Activated effector memory CD4-positive, alpha-beta T cell treated with anti-CD3 and anti-CD28 coated beads, Interleukin-2, amount 50 U/mL, for 16 hours (primary cell): Measurements from ENCODE around the gene OR4D10.
"Not testable (repeated sequence)": the region's sequence is repeated elsewhere in the genome, so short reads cannot be mapped to it uniquely, and the experiment has no call there.

ENCODE experiments used
- DNase-seq: peaks from one replicate; pipeline ENCODE4 v3.0.0-alpha.2; 2020

The OR4D10 gene

DNA sequence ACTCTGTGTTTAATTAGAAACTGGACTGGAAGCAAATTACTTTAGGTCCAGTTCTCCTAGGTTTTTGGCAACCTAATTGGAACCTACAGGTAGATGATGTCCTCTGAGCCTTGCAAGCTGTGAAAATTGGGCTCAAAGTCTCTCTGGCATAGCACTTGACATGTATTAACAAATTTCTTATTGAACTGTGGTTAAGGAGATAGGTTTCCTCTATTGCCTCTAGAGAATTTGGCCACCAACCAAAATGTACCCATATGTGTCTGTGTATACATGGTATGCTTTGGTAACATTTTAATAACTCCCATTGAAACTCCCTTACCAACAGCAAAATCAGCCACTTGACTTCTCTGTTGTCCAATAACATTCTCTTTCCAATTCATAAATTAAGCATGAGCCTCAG, at the start of gene OR4D10:
Gene OR4D10, plus strand, starts transcription at position 301 of the 400 bp plus-strand sequence. CDS start 4,115 bp downstream, outside the sequence.
- no peak for DNase-seq

DNA sequence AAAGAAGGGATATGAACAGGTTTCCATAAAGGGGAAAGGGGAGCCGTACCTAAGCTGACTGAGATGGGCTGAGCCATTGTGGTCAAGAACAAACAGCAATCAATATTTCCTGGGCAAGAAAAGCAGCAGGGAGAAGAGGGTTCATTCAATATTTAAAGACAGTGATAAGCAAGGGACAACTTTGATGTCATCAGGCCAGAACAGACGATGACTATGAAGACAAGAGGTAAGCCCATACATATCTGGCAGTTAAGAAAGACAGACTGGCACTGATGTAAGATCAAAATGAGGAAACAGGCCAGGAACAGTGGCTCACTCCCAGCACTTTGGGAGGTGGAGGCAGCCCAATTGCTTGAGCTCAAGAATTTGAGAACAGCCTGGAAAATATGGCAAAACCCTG, 49.3 kb upstream of the OR4D10 start:
- DNase-seq, result no peak

DNA sequence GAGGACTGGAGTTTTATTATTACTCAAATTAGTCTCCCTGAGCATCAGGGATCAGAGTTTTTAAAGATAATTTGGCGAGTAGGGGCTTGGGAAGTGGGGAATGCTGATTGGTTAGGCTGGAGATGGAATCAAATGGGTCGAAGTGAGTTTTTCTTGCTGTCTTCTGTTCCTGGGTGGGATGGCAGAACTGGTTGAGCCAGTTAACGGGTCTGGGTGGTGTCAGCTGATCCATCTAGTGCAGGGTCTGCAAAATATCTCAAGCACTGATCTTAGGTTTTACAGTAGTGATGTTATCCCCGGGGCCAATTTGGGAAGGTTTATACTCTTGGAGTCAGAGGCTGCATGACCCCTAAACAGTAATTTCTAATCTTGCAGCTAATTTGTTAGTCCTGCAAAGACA, 48.0 kb upstream of the OR4D10 start:
- DNase-seq, result no peak

DNA sequence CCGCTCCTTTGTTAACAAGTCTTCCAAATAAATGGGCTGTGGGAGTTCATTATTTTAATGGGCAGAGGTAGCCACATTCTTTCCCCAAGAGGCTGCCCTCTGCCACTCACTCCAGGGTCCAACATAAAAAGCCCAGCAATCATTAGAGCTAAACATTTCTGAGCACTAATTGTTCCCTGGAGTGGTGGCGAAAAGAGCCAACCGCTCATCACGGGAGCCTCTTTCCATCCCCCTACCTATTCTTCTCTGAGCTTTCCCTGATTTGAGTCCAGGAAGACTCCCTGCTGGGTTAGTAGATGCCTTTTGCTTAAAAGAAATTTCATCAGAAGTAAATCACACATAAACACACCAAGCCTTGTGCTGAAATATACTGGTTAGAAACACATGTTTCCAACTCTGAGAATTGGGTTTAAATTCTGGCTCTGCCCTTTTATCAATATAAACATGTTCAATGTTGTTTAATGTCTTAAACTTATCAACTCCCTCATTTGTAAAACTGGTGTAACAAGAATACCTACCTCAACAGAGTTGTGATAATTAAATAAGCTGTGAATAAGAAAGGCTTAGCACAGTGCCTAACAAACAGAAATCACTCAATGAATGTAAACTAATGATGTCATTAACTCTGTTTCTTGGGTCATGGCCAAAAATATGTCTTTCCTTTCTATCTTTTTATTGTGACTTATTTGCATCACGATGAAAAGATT, 46.6 kb upstream of the OR4D10 start, which contains the start of gene OR5A2:
Gene OR5A2, minus strand, starts transcription at position 53 of the 707 bp plus-strand sequence. CDS start 3,460 bp downstream, outside the sequence.
- DNase-seq, result no peak

DNA sequence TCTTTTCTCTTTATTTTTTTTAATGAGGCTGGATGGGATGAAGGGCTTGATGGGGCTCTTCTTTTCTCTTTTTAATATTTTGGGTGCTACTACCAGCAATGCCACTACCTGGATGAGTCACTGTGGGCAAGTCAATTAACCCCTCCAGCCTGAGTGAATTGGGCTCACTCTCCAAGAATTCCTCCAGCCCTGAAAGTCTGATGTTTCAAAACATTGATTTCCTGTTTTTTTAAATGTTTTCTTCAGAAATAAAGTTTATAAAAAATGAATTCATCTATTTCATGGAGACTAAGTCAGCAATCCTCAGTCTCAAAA, 46.1 kb upstream of the OR4D10 start:
- no peak for DNase-seq

DNA sequence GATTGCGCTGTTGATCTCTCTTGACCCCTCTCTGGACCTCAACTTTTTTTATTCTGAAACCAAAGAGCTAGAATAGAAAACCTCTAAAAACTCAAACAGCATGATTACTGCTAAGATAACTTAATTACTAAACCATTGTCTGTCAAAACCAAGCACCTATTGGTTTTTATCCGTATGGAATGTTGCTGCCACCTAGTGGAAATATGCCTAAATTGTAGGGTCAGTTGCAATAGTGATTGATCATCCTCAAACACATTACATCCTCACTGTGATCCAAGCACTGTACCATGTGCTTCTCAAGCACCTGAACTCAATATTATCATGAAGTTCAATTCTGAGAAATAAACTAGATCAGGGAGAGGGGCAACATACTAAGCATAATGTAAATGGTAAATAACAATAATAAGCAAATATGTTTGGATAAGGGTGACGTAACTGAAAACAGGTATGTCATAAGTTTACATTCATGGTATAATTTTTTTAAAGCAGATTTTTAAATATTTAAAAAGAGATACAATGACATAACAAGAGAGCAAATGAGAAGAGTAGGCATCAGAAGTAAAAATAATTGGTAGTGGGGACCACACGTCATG, 43.1 kb upstream of the OR4D10 start:
- no peak for DNase-seq

DNA sequence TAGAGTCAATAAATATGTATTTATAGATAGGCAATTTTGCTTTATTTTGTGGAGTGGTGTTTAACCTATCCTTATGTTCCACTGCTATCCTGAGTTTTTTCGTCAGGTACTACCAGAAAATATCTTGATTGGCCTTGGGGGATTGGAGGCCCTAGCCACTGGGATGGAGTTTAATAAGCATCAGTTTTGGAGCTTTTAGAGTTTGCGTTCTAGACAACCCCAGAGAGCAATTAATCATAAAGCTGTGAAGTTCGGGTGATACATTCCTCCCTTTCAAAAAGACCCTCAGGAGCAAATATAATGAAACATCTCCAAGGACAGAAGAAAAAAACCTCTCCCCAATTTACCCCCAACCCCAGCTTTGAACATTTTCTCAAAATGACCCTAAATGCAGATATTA, 36.9 kb upstream of the OR4D10 start, which contains the start of gene OR5A1:
Gene OR5A1, plus strand, starts transcription at position 301 of the 400 bp plus-strand sequence. CDS start 6,700 bp downstream, outside the sequence.
- DNase-seq, result no peak

DNA sequence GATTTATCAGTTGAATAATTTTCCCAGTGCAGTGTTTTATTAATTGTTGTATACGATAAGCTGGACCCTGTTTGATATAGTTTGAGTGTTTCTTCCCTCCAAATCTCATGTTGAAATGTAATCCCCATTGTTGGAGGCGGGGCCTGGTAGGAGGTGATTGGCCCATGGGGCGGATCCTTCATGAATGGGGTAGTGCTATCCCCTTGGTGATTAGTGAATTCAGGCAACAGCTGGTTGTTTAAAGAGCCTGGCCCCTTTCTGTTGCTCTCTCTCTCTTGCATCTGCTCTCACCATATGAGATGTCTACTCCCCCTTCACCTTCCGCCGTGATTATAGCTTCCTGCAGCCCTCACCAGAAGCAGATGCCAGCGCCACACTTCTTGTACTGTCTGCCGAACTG, 35.3 kb upstream of the OR4D10 start:
- DNase-seq, result no peak

DNA sequence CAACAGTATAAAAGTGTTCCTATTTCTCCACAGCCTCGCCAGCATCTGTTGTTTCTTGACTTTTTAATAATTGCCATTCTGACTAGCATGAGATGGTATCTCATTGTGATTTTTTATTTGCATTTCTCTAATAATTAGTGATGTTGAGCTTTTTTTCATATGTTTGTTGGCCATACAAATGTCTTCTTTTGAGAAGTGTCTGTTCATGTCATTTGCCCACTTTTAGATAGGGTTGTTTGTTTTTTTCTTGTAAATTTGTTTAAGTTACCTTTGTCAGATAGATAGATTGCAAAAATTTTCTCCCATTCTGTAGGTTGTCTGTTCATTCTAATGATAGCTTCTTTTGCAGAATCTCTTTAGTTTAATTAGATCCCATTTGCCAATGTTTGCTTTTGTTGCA, 27.5 kb upstream of the OR4D10 start:
- DNase-seq, result not testable (repeated sequence)

DNA sequence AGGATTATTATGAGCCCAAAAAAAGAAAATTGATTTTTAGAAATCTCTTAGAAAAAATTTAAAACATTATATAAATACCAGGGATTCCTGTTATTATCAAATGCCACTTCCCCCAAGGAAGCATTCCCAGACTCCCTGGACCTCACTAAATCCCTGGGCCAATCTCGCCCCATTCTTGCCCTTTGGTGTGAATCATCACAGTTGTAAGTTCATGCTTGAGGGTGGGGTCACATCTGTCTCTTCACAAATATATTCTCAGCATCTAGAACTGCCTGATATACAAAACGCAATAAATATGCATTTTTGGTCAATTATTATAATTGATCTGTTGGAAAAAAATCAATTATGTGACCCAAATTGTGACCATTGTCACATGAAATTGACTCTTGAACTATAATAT, 24.6 kb upstream of the OR4D10 start:
- DNase-seq, result no peak

DNA sequence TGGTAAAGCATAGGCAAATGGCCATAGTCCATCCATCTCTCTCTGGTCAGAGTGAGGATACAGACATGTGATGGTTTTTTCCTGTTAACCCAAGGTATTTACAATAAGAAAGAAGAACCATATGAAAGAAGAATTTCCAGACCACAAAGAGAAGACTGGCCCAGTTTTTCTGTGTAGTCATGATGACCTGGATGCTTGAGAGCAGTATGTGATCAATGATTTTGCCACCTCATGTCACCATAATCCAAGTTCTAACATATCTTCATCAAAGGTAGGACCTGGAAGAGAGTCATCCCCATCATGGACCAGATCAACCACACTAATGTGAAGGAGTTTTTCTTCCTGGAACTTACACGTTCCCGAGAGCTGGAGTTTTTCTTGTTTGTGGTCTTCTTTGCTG, 16.5 kb upstream of the OR4D10 start, which contains the start of gene OR4D6:
Gene OR4D6, plus strand, starts transcription at position 301 of the 400 bp plus-strand sequence. Its CDS starts 0 bp downstream, at position 301.
- no peak for DNase-seq

DNA sequence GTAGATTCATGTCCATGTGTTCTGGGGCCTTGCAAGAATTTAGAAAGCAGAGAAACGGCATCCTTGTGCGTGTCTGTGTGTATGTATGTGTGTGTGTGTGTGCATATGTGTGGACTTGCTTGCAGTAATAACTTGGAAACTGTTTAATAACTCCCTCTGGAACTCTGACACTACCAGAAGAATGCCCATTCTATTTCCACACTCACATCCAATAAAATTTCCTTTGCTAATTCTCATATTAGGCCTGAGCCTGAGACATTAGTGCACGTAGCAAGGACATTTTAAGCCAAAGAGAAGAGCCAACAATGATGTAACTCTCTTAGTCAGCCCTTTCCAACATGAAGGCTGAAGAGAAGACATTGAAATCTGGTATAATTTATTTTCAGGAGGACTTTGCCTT, 13.2 kb upstream of the OR4D10 start:
- no peak for DNase-seq

DNA sequence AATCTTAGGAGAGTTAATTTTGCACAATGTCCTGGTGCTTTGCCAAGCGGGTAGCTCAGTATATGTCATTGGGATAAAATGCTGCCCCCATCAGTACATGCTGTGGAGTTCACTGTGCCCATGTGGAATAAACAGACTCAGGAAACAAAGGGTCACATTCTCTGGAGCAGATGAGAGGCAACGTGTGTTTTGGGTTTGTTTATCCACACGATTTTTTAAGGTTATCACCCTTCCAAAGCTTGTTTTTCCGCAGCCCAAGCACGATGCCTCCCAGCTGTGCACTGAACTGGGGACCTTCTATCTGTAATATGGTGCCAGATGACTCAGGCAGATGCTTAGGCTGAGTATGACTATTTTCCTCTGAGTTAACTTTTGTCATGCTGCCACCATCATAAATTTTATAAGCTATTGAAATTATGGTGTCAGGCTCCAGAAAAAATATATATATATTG, 9.9 kb upstream of the OR4D10 start:
- DNase-seq, result no peak

DNA sequence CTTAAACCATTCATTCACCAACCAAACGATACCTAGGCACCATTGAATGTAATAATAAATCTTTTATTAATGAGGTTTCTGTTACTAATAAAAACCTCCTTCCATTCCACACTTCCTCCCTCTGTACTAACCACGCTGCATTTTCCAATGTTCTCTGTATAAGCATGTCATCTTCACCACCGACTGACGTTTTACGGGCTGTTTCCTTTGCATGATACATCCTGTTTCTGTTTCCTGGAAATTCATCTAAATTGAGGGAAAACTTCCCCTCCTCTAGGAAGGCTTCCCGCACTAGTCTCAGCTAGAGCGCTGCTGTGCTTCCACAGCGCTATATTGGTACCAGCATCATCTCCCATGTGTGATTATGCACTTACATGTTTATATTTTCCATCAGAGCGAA, 2.1 kb downstream of the OR4D10 start:
- DNase-seq, result no peak

DNA sequence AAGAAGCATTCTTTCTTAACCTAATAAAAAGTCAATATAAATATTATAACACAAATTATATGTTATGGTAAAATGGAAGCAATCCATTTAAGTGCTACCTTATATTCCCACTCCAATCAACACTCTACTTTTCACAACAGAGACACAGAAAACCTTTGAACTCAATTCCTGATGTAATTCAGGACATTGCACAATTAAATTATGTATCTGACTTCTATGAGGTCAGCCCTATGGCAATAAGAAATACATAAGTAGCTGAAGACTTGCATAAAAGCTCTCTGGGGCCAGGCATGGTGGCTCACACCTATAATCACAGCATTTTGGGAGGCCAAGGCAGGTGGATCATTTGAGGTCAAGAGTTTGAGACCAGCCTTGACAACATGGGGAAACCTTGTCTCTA, 6.8 kb downstream of the OR4D10 start:
- no peak for DNase-seq

DNA sequence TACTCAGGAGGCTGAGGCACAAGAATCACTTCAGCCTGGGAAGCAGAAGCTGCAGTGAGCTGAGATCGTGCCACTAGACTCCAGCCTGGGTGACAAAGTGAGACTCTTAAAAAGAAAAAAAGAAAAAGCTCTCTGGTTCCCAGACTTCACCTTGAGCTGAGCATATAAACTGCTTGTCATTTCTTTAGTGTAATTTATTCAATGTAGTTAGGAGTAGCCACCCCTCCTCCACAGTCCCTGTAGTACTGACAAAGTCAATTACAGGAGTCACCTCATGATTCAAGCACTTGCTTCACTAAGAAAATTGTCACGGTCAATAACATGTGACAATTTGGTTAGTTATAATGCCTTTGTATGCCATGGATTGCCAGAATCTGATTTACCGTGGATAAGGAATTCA, 7.2 kb downstream of the OR4D10 start:
- DNase-seq, result no peak

DNA sequence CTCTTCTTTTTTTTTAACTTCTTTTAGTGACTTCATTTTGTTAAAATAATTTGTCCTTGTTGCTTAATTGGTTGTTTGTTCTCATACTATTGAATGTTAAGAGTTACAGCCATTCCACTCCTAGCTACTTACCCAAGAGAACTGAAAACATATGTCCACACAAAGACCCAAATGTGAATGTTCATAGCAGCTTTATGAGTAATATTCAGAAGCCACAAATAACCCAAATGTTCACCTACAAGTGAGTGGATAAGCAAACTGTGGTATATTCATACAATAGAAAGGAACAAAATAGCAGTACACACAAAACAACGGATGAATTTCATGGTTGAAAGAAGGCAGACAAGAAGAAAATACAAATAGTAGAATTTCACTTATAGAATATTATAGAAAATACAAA, 28.8 kb downstream of the OR4D10 start:
- DNase-seq, result no peak

DNA sequence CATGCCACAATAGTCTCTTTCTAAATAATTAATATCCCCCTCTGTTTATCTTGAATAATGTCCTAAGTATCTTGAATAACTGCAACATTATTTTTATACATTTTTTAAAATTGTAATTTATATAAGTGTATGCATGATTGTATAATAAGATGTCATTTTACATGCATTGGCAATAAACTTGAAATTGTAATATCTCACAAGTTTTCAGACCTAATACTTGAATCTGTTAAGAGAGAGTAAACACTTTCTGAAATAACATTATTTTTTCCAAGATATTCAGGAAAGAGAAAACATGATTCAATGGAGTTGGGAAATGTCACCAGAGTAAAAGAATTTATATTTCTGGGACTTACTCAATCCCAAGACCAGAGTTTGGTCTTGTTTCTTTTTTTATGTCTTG, 30.2 kb downstream of the OR4D10 start, which contains the start of gene OR4D11:
Gene OR4D11, plus strand, starts transcription at position 301 of the 400 bp plus-strand sequence. Its CDS starts 0 bp downstream, at position 301.
- DNase-seq, result no peak

DNA sequence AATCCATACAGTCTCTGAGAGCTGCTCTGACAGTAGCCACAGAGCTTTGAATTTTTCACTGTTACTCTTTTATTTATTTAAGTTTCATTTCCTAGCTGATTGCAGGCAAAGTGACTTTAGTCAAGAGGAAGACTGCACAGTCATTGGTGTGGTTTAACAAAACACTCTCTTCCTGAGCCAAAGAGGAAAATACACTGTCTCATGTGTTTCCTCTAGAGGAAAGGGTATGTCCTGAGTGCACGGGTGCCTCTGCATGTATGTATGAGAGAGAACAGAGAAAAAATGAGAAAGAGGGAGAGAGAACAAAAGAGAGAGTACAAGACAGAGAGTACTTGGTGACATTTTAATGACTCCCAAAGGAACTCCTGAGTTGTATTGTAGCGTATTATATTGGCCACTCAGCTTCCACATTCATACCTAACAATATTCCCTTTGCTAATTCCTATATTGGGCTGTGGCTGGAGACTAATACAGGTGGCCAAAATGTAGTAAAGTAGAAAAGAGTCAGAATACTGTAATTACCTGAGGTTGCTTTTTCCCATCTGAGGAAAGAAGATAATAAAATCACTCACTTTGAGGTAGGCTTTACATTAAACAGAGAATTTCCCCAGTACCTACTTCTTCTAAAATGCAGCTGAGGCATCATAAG, 38.0 kb downstream of the OR4D10 start, which contains the start of gene OR4D9:
Gene OR4D9, plus strand, starts transcription at position 599 of the 649 bp plus-strand sequence. CDS start 3,374 bp downstream, outside the sequence.
- no peak for DNase-seq

DNA sequence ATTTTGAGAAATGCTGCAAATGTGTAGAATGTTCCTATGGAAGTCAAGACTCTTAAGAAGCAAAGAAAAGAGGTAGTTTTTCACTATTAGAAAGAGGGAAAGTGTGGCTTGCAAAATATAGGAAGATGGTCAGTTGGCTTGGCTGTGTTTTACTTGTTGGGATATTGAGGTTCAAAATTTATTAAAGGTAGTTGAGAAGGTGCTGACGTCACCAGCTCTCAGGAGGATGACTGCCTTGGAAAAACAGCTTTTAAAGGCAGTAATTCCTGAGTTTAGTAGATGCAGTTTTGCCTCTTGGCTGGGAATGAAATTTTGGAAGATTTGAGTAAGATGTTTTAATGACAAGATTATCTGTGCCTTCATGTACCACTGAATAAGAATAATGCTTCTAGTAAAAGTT, 38.6 kb downstream of the OR4D10 start:
- DNase-seq, result no peak

DNA sequence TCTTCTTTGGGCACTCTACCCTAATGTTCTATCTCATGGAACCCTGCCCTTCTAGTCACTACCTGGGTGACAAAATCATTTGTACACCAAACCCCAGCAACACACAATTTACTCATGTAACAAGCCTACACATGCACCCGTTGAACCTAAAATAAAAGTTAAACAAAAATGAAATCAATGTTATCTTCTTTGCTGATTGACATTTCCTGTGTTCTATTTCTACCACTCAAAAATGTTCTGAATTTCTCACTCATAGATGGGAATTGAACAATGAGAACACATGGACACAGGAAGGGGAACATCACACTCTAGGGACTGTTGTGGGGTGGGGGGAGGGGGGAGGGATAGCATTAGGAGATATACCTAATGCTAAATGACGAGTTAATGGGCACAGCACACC, 47.0 kb downstream of the OR4D10 start:
- DNase-seq, result not testable (repeated sequence)

DNA sequence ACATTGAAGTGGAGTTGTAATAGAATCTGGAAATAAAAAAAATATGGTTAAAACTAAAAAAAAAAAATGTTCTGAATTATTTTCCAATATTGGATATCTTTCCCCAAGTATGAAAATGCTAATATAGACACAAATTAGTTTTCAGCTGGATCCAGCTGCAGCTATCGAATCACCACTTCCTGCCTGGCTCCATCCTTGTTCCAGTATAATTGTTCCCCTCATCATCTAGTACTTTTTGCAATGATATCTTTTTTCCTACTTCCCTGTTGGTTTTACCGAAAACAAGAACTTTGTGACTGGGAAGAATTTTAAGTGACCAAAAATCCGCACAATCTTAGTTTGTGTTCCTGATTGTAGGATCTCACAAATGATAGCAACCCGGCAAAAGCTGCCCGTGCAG, 47.6 kb downstream of the OR4D10 start:
- no peak for DNase-seq

DNA sequence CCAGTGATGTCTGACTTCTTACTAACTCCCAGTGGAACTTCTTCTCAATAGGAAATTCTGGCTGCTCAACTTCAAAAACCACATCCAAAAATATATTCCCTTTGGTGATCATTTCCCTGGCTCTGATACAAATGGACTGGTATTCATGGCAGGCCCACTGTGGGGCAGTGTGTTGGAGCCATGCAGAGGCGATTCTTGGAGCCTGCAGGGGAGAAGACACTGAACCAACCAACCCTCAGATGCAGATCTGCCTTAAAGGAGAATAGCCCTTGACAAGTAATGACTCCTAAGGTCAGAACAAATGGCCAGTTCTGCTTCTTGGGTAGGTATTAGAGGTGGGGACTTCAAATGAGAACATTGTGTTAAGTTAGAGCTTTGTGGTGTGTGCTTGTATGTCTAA, 50.4 kb downstream of the OR4D10 start:
- no peak for DNase-seq

DNA sequence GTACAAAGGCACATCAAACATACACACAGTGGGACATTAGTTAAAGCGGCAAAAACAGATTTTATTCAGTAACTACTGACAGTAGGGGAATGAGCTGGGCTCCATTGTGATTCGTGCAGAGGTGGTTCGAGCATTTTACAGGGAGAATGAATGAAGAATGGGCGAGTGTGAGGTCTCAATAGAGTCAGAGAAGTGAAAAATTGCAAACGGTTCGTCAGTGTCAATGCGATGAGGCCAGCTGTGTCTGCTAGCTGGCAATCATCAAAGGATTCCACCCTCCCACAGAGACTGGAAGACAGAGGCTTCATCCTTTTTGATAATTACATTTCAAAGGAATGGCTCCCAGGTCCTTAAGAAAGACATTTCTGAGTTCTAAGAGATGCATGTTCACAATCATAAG, 55.6 kb downstream of the OR4D10 start:
- no peak for DNase-seq
